Transverse colon (tissue), 4 donors: ENCODE data around the gene RAPGEF6. TPM values are rescaled to one million over a fixed set of nuclear protein-coding genes. Genes with fewer than 3 reads are reported as not detected.

Source experiments
- DNase-seq: peaks from one replicate; pipeline ENCODE4 v3.0.0-alpha.2; 2019
- H3K27ac ChIP-seq, 4 donors: fragments of 200-600 bp; sonication (generic); 2 replicates each; pipeline ENCODE4 v1.5.1; 2016 to 2018; ENCODE audit warnings: inconsistent platforms in 4 of 4
- H3K27me3 ChIP-seq: fragments of 200-600 bp; sonication (generic); 2 replicates; pipeline ENCODE4 v1.5.1; 2017; ENCODE audit warnings: inconsistent platforms
- H3K36me3 ChIP-seq, 4 donors: fragments of 200-600 bp; sonication (generic); 2 replicates each; pipeline ENCODE4 v1.5.1; 2017 to 2019; ENCODE audit warnings: inconsistent platforms in 4 of 4
- H3K4me1 ChIP-seq, 4 donors: fragments of 200-600 bp; sonication (generic); 2 replicates each; pipeline ENCODE4 v1.5.1; 2017 to 2020; ENCODE audit warnings: inconsistent platforms in 4 of 4
- H3K4me3 ChIP-seq, 4 donors: fragments of 200-600 bp; sonication (generic); 1 replicate in 1 of 4; 2 replicates in 3 of 4; pipeline versions ENCODE4 v1.5.1 to v1.6.1; 2017 to 2019; ENCODE audit warnings: inconsistent platforms in 4 of 4
- H3K9me3 ChIP-seq, 2 donors: fragments of 200-600 bp; sonication (generic); 2 replicates each; pipeline ENCODE4 v1.5.1; 2017 to 2019; ENCODE audit warnings: inconsistent platforms in 2 of 2
- EP300 ChIP-seq: sonication (generic); formaldehyde crosslinking; IDR thresholded peaks from one replicate; pipeline ENCODE4 v1.6.1; 2017; ENCODE audit warnings: antibody characterized with exemption, low read depth
- POLR2A ChIP-seq: fragments of 450-650 bp; IDR thresholded peaks from one replicate; pipeline ENCODE4 v1.6.1; 2016; ENCODE audit warnings: antibody characterized with exemption, mild to moderate bottlenecking, moderate library complexity
- POLR2AphosphoS5 ChIP-seq, 3 donors: sonication (generic); formaldehyde crosslinking; IDR thresholded peaks; one replicate each; pipeline ENCODE4 v1.6.1; 2016; ENCODE audit warnings: antibody characterized with exemption in 3 of 3
- WGBS, 2 donors: methylation state at CpG; one replicate each; pipeline ENCODE4 v1.1.5; 2018; ENCODE audit warnings: low coverage in 1 of 2; 5-methylcytosine and 5-hydroxymethylcytosine counted together
- in situ Hi-C, 4 donors: fragments of 200-750 bp; cut with MboI; loops; one replicate each; pipeline versions ENCODE4 v1.15.0 to v1.15.1; 2017; ENCODE audit warnings: low sequenced_read_pairs in 3 of 4, low pct_ligation_motif_present in 1 of 4, low pct_unique_long_range_greater_than_20kb in 1 of 4
- intact Hi-C: fragments of 100-400 bp; cut with DNase I; formaldehyde crosslinking; loops from one replicate; pipeline ENCODE4 v1.15.1; 2023; ENCODE audit warnings: low total_unique reads
- total RNA-seq, 4 donors: library from RNA; depleted of rRNA; stranded (reverse); fragments of >200 nt; gene quantifications; one replicate each; pipeline ENCODE4 v1.1.0, GENCODE V29; 2016
- TF ChIP-seq, protein P1 (sequence below), 5 experiments: fragments of 200-600 bp in 3 of 5; fragments of 450-650 bp in 2 of 5; sonication (generic) in 3 of 5; IDR thresholded peaks; 1 replicate in 2 of 5; 2 replicates in 3 of 5; pipeline ENCODE4 v1.5.1; 2016 to 2017; ENCODE audit warnings: antibody characterized with exemption in 5 of 5, inconsistent platforms in 3 of 5, mild to moderate bottlenecking in 2 of 5, moderate library complexity in 1 of 5

Gene RAPGEF6
- total RNA-seq, 4 donors from 2014 or later, result 21.3 to 40.3 (median 35.9) TPM

DNA sequence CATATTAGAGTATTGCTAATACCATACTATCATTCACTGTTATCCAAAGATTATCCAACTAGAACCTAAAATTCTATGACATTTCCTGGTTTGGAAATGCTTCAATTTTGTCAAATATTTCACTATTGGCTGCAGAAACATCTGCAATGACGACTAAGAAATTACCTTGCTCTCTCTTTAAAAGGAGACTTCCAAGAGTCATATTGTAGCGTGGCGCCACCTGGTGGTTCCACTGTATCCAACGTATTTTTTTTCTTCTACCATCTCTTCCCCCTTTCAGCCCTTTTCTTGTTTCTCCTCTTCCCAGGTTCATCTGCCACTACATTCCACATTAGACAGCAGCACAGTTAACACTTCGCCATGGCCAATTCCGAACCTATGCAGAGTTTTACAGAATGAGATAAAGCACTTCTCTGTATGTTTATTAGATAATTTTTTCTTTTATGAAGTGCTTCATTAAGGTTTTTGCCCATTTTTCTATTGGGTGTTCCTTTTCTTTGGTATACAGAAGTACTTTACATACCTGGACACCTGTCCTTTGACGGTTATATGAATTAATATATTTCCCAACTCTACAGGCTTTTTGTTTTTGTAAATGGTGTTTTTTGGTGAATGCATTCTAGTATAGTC, 217.7 kb downstream of the RAPGEF6 start:
- H3K27ac ChIP-seq, result no peak overlapping the region
- intact Hi-C loops, result no loop called here
- peak; percentile 87 for DNase-seq
- in situ Hi-C loops, result loop anchor here (10.0 to 25.0 kb wide), 5 partner anchors 253 to 555 kb away; partner anchors contain the start of genes HINT1 (in 3 of the 4) and LYRM7 (in 1 of the 4)
- no peaks in the 10 kb centered on the region for H3K27me3 ChIP-seq
- H3K4me3 ChIP-seq, result no peak overlapping the region
- 17 to 22% methylated on average over 7 of the region's 7 CpGs for WGBS, 2 donors
- H3K4me1 ChIP-seq, result peaks cover 0 to 6% (median 0%) of the 10 kb centered on the region in 4 donors
- peaks cover 0 to 6% (median 0%) of the 10 kb centered on the region in 4 donors for H3K36me3 ChIP-seq
- H3K9me3 ChIP-seq, result no peaks in the 10 kb centered on the region
- no peak for TF ChIP-seq POLR2A
- TF ChIP-seq EP300, result no peak
- TF ChIP-seq POLR2AphosphoS5 (IDR thresholded peaks at IDR 0.05), result no peak
- TF ChIP-seq, protein P1, sequence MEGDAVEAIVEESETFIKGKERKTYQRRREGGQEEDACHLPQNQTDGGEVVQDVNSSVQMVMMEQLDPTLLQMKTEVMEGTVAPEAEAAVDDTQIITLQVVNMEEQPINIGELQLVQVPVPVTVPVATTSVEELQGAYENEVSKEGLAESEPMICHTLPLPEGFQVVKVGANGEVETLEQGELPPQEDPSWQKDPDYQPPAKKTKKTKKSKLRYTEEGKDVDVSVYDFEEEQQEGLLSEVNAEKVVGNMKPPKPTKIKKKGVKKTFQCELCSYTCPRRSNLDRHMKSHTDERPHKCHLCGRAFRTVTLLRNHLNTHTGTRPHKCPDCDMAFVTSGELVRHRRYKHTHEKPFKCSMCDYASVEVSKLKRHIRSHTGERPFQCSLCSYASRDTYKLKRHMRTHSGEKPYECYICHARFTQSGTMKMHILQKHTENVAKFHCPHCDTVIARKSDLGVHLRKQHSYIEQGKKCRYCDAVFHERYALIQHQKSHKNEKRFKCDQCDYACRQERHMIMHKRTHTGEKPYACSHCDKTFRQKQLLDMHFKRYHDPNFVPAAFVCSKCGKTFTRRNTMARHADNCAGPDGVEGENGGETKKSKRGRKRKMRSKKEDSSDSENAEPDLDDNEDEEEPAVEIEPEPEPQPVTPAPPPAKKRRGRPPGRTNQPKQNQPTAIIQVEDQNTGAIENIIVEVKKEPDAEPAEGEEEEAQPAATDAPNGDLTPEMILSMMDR (IDR thresholded peaks at IDR 0.05), result peak; percentile 83 to 88 (median 86)

DNA sequence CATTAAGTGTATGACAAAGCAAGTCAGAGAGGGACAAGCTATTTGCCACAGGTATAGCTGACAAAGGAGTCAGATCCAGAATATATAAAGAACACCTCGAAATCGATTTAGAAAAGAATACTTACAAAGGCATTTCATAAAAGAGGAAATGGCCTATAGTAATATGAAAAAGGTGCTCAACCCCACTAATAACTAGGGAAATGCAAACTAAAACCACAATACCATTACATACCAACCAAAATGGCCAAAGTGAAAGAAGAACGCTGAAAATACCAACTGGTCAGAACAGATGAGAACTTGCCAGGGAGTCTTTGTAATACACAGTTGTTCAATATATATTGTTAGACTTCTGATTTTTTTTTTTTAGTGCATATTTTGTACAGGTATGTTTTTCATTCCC, 218.3 kb downstream of the RAPGEF6 start:
- H3K36me3 ChIP-seq, result peaks cover 0 to 6% (median 0%) of the 10 kb centered on the region in 4 donors
- H3K4me3 ChIP-seq, result no peak overlapping the region
- H3K9me3 ChIP-seq, result no peaks in the 10 kb centered on the region
- H3K27ac ChIP-seq, result no peak overlapping the region
- peaks cover 0 to 6% (median 0%) of the 10 kb centered on the region in 4 donors for H3K4me1 ChIP-seq
- WGBS, 2 donors, result 49 to 66% methylated on average over 3 of the region's 3 CpGs
- in situ Hi-C loops, result loop anchor here (10.0 to 25.0 kb wide), 5 partner anchors 252 to 554 kb away; partner anchors contain the start of genes HINT1 (in 3 of the 4) and LYRM7 (in 1 of the 4)
- H3K27me3 ChIP-seq, result no peaks in the 10 kb centered on the region
- no peak for TF ChIP-seq POLR2AphosphoS5 (IDR thresholded peaks at IDR 0.05)
- intact Hi-C loops, result no loop called here
- no peak for DNase-seq

DNA sequence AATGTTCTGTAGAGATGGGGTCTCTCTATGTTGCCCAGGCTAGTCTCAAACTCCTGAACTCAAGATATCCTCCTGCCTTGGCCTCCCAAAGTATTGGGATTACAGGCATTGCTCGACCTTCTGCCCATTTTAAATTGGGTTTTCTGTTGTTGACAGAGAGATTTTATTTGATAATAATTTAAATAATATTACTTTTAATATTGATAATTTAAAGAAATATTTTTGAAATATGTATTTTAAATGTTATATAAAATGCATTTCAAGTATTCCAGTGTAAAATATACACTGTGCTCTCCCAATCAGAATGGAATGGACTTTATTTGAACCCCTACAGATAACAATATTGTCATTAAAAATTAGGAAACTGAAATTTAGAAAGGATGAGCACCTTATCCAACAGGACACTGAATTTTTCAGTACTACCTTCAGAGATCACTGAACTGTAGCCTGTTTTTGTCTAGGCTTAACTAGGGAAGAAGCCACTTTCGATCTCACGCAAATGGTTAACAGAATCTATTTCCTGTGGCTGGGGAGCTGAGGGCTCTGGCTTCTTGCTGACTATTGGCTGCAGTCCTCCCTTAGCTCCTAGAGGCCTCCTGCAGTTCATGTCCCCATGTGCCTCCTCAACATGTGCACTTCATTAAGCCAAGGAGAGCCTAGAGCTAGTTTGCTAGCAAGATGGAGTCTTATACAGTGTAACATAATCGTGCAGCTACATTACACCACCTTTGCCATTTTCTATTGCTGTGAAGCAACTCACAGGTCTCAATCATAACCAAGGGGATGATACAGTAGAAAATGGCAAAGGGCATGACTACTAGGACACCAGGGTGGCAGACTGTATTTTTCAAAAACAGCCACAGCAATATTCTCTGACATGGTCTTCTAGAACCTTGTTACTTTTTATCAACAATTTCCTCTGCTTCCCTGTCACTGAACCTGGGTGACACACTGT, 221.1 kb downstream of the RAPGEF6 start:
- 76 to 89% methylated on average over 3 to 4 of the region's 4 CpGs for WGBS, 2 donors
- DNase-seq, result no peak
- Histone ChIP-seq H3K36me3 (peaks cover 0 to 6% (median 0%) of the 10 kb centered on the region in 4 donors), H3K4me3 (no peak overlapping the region), H3K27ac (no peak overlapping the region), H3K9me3 (no peaks in the 10 kb centered on the region), H3K27me3 (no peaks in the 10 kb centered on the region), H3K4me1 (peaks cover 0 to 6% (median 0%) of the 10 kb centered on the region in 4 donors)
- in situ Hi-C loops (loop anchor here (10.0 to 25.0 kb wide), 5 partner anchors 249 to 552 kb away; partner anchors contain the start of genes HINT1 (in 3 of the 4) and LYRM7 (in 1 of the 4)), intact Hi-C loops (no loop called here)
- no peak for TF ChIP-seq POLR2A
- TF ChIP-seq EP300, result no peak
- TF ChIP-seq POLR2AphosphoS5 (IDR thresholded peaks at IDR 0.05), result no peak
- TF ChIP-seq, protein P1 (IDR thresholded peaks at IDR 0.05), result no peak

DNA sequence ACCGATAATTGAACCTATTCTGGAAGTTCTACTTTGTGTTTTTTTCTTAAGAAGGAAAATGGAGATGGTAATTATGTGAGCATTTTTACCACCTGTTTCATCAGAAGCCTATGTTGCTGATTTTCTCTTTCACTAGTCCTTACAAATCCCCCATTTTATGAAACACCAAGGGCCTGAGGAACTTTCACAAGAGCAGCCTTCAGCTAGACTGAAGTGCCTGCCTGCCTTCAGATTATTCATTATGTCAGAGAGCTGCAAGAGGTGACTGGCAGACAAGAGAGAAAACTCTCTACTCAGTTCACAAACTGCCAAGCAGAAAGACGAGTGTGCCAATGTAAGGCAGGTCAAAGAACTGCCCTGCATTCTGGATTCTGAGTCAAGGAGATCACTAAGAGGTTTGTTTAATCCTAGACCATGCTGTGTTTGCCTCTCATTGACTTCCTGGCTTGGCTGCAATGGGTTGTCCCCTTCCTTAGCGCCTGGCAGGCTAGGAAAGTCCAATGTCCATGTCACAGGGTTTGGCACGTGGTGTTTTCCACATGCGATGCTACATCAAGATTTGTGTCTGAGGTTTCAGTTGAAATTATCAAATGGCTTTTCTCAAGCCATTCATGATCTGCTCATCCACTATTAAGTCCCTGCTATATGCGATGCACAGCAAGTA, 227.9 kb downstream of the RAPGEF6 start:
- intact Hi-C loops (no loop called here), in situ Hi-C loops (loop anchor here in 2 of 4 donors (25.0 kb wide), 2 partner anchors 245 to 545 kb away; partner anchors contain the start of genes HINT1 (in 1 of the 2) and LYRM7 (in 1 of the 2))
- peaks cover 0 to 3% (median 0%) of the 10 kb centered on the region in 4 donors for H3K4me1 ChIP-seq
- TF ChIP-seq POLR2AphosphoS5 (IDR thresholded peaks at IDR 0.05), result peak in 1 of 3 donors; percentile 15
- TF ChIP-seq EP300, result no peak
- TF ChIP-seq, protein P1 (IDR thresholded peaks at IDR 0.05), result no peak
- TF ChIP-seq POLR2A, result no peak
- DNase-seq, result no peak
- H3K9me3 ChIP-seq, result peaks cover 4 to 12% of the 10 kb centered on the region in 2 donors
- no peaks in the 10 kb centered on the region for H3K27me3 ChIP-seq
- 68 to 95% methylated on average over 3 to 6 of the region's 6 CpGs for WGBS, 2 donors
- H3K27ac ChIP-seq, result no peak overlapping the region
- H3K4me3 ChIP-seq, result no peak overlapping the region
- peaks cover 0 to 9% (median 0%) of the 10 kb centered on the region in 4 donors for H3K36me3 ChIP-seq
